Ovary (tissue), 3 donors: Measurements from ENCODE around the gene CEP128.

ENCODE experiments used
- CTCF ChIP-seq, 3 donors: fragments of 450-650 bp in 2 of 3; fragments of 200-600 bp in 1 of 3; IDR thresholded peaks; one replicate each; pipeline versions ENCODE4 v1.5.1 to v1.8.0; 2016 to 2022; ENCODE audit warnings: antibody characterized with exemption in 3 of 3, mild to moderate bottlenecking in 1 of 3
- EP300 ChIP-seq: sonication (generic); formaldehyde crosslinking; IDR thresholded peaks from one replicate; pipeline ENCODE4 v1.6.1; 2017; ENCODE audit warnings: antibody characterized with exemption
- POLR2A ChIP-seq: fragments of 450-650 bp; IDR thresholded peaks from one replicate; pipeline ENCODE4 v1.6.1; 2017; ENCODE audit warnings: antibody characterized with exemption, mild to moderate bottlenecking, moderate library complexity
- donor health status: DM: no; HTN: no; CAD: no.

GRCh38 chr14:80982711-80983110 is 41.2 kb upstream of the CEP128 start:
- TF ChIP-seq POLR2A (no peak), CTCF (IDR thresholded peaks at IDR 0.05) (no peak), EP300 (no peak)
